Right cardiac atrium (tissue), 5 donors: ENCODE data around the gene CFH. TPM values are rescaled to one million over a fixed set of nuclear protein-coding genes. Genes with fewer than 3 reads are reported as not detected.
"Not testable (repeated sequence)": the region's sequence is repeated elsewhere in the genome, so short reads cannot be mapped to it uniquely, and the experiment has no call there.

ENCODE experiments used
- ATAC-seq, 2 donors: fragments of 200-7000 bp; cut with Tn5 transposase; one replicate each; pipeline versions ENCODE4 v1.8.0 to v1.9.1; 2020; ENCODE audit warnings: moderate library complexity in 2 of 2, mild to moderate bottlenecking in 1 of 2
- DNase-seq, 3 donors: peaks; one replicate each; pipeline ENCODE4 v3.0.0-alpha.2; 2020
- H3K27ac ChIP-seq: one replicate; pipeline ENCODE4 v1.5.1; 2013; ENCODE audit warnings: mild to moderate bottlenecking, low read length, control low read depth, moderate library complexity
- H3K27me3 ChIP-seq: one replicate; pipeline ENCODE4 v1.6.1; 2013; ENCODE audit not compliant: control insufficient read depth, insufficient read depth
- H3K4me1 ChIP-seq: one replicate; pipeline ENCODE4 v1.6.1; 2013; ENCODE audit warnings: low read length; ENCODE audit not compliant: control insufficient read depth, insufficient read depth
- H3K4me3 ChIP-seq: one replicate; pipeline ENCODE4 v1.5.1; 2013; ENCODE audit warnings: low read length, control low read depth
- H3K9me3 ChIP-seq: one replicate; pipeline ENCODE4 v1.6.1; 2013; ENCODE audit warnings: low read length; ENCODE audit not compliant: control insufficient read depth
- WGBS: extraction: QIAGEN DNeasy Blood & Tissue Kit; methylation state at CpG from one replicate; pipeline ENCODE4 v1.1.7; 2013; 5-methylcytosine and 5-hydroxymethylcytosine counted together
- intact Hi-C, 4 donors: fragments of 100-400 bp; cut with DNase I; formaldehyde crosslinking; loops; one replicate each; pipeline versions ENCODE4 v1.11.0 to v1.14.0; 2022 to 2023
- polyA plus RNA-seq: library from polyadenylated mRNA; stranded (reverse); fragments of 200-250 nt; gene quantifications from one replicate; pipeline ENCODE4 v1.2.3, GENCODE V29; 2013
- total RNA-seq, 4 donors: library from RNA; stranded (reverse); fragmentation: NEBNext Ultra II Directional; extraction: Animal tissue kit (Norgen Biotek cat#: 25700); gene quantifications; one replicate each; pipeline ENCODE4 v1.2.1, GENCODE V29; 2021
- donor health status: healthy with polysubstance abuse.
- donor health status: DM: no; HTN: yes; CAD: no.
- donor health status: DM: no; HTN: no; CAD: no.
- donor health status: DM: no; HTN: yes; CAD: no; lungs with severe emphysema.
- donor health status: DM: yes; HTN: yes; CAD: no.

CFH gene
- total and polyA plus RNA-seq, 5 donors, result 127 to 462 (median 337) TPM

GRCh38 chr1:196698993-196699392 is 47.1 kb downstream of the CFH start:
- intact Hi-C loops, result no loop called here
- ATAC-seq (no peak), DNase-seq (no peak)
- no peaks in the 10 kb centered on the region for H3K9me3 ChIP-seq
- H3K4me3 ChIP-seq, result no peak overlapping the region
- no peaks in the 10 kb centered on the region for H3K4me1 ChIP-seq
- no peak overlapping the region for H3K27ac ChIP-seq
- H3K27me3 ChIP-seq, result no peaks in the 10 kb centered on the region
- 97% methylated on average over 2 of the region's 2 CpGs for WGBS

GRCh38 chr1:196701144-196701543 is 49.3 kb downstream of the CFH start:
- ATAC-seq (no peak), DNase-seq (no peak)
- Histone ChIP-seq H3K4me3 (no peak overlapping the region), H3K9me3 (no peaks in the 10 kb centered on the region), H3K27ac (no peak overlapping the region), H3K27me3 (no peaks in the 10 kb centered on the region), H3K4me1 (no peaks in the 10 kb centered on the region)
- WGBS, result 80% methylated on average over 1 of the region's 1 CpG
- intact Hi-C loops, result no loop called here

DNA sequence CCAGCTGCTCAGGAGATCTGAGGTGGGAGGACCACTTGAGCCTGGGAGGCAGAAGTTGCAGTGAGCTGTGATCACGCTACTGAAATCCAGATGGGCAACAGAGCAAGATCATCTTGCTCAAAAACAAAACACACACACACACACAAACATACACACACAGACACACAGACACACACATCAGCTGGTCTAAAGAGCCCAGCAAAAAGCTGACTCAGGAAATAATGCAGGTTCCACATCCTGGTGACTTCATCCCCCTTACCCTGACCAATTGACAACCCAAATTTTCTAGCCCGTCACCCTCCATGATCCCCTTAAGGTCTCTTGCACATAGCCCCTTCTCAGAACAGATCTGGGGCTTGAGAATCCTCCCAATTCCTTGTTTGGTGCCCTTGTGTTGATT is 58.0 kb downstream of the CFH start:
- H3K9me3 ChIP-seq, H3K27ac ChIP-seq, H3K4me1 ChIP-seq, DNase-seq, H3K4me3 ChIP-seq, intact Hi-C loops, H3K27me3 ChIP-seq: not testable (repeated sequence)
- 85% methylated on average over 2 of the region's 2 CpGs for WGBS
- peak in 1 of 2 donors; percentile 35 for ATAC-seq

GRCh38 chr1:196717868-196718267 is 66.0 kb downstream of the CFH start:
- Histone ChIP-seq H3K27ac (no peak overlapping the region), H3K27me3 (no peaks in the 10 kb centered on the region), H3K9me3 (no peaks in the 10 kb centered on the region), H3K4me3 (no peak overlapping the region), H3K4me1 (no peaks in the 10 kb centered on the region)
- WGBS, result 78% methylated on average over 2 of the region's 2 CpGs
- DNase-seq (no peak), ATAC-seq (no peak)
- intact Hi-C loops, result no loop called here

GRCh38 chr1:196723325-196724185 is 71.7 kb downstream of the CFH start:
- intact Hi-C loops, result no loop called here
- no peak for DNase-seq
- no peaks in the 10 kb centered on the region for H3K4me1 ChIP-seq

GRCh38 chr1:196732526-196732925 is 80.7 kb downstream of the CFH start:
- no peaks in the 10 kb centered on the region for H3K27me3 ChIP-seq
- H3K9me3 ChIP-seq, result no peaks in the 10 kb centered on the region
- H3K27ac ChIP-seq, result no peak overlapping the region
- no peak for ATAC-seq
- H3K4me1 ChIP-seq, result no peaks in the 10 kb centered on the region
- no peak for DNase-seq
- H3K4me3 ChIP-seq, result no peak overlapping the region
- intact Hi-C loops, result no loop called here
- 91% methylated on average over 2 of the region's 2 CpGs for WGBS

More at GRCh38 chr1:196723325-196724185, 71.7 kb downstream of the CFH start:
- Histone ChIP-seq H3K4me3 (no peak overlapping the region), H3K27me3 (no peaks in the 10 kb centered on the region), H3K9me3 (no peaks in the 10 kb centered on the region), H3K27ac (no peak overlapping the region)
- peak in 1 of 2 donors; percentile 50 for ATAC-seq
- WGBS, result 85% methylated on average over 14 of the region's 14 CpGs

- no peaks in the 10 kb centered on the region for H3K27me3 ChIP-seq
- intact Hi-C loops, result no loop called here
- no peak overlapping the region for H3K4me3 ChIP-seq
- H3K4me1 ChIP-seq, result no peaks in the 10 kb centered on the region
- H3K9me3 ChIP-seq, result no peaks in the 10 kb centered on the region
- ATAC-seq (no peak), DNase-seq (no peak)
- 80% methylated on average over 11 of the region's 11 CpGs for WGBS
- no peak overlapping the region for H3K27ac ChIP-seq
These were observed 81.5 kb downstream of the CFH start for GRCh38 chr1:196733091-196733970.

DNA sequence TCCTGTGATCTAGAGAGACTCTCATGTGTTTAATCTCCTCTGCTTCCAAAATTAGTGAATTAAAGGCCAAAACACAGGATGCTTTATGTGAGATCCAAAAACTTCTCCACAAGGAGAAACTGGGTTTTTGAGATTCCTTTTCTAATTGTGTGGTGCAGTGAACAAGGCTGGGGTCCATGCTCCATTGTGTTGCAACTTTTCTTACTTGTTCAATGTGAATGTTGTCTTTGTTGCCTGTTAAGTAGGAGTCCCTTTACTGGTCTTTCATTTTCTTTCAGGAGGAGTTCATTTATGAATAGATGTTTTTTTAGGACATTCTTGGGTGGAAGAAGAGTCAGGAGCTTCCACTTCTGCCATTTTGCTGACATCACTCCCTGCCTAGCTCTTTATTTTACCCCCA is 82.2 kb downstream of the CFH start:
- Histone ChIP-seq H3K9me3 (no peaks in the 10 kb centered on the region), H3K4me1 (no peaks in the 10 kb centered on the region), H3K27me3 (no peaks in the 10 kb centered on the region), H3K4me3 (no peak overlapping the region), H3K27ac (no peak overlapping the region)
- DNase-seq (no peak), ATAC-seq (no peak)
- intact Hi-C loops, result no loop called here

GRCh38 chr1:196734460-196734859 is 82.6 kb downstream of the CFH start:
- H3K27ac ChIP-seq, result no peak overlapping the region
- DNase-seq (no peak), ATAC-seq (no peak)
- intact Hi-C loops, result no loop called here
- H3K27me3 ChIP-seq, result no peaks in the 10 kb centered on the region
- whole genome bisulfite sequencing, result 77% methylated on average over 2 of the region's 2 CpGs
- H3K4me3 ChIP-seq, result no peak overlapping the region
- H3K4me1 ChIP-seq, result no peaks in the 10 kb centered on the region
- H3K9me3 ChIP-seq, result no peaks in the 10 kb centered on the region

DNA sequence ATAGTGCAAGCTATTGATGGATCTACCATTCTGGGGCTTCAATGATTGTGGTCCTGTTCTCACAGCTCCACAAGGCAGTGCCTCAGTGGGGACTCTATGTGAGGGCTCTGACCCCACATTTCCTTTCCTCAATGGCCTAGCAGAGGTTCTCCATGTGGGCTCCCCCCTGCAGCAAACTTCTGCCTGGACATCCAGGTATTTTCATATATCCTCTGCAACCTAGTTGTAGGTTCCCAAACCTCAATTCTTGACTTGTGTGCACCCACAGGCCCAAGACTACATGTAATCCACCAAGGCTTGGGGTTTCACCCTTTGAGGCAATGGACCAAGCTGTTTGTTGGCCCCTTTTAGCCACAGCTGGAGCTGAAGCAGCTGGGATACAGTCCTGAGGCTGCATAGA is 86.9 kb downstream of the CFH start:
- H3K4me3 ChIP-seq, result no peak overlapping the region
- no peaks in the 10 kb centered on the region for H3K9me3 ChIP-seq
- no peak overlapping the region for H3K27ac ChIP-seq
- H3K27me3 ChIP-seq, result no peaks in the 10 kb centered on the region
- H3K4me1 ChIP-seq, result no peaks in the 10 kb centered on the region
- intact Hi-C loops, result no loop called here
- DNase-seq (peak in 1 of 3 donors; percentile 26), ATAC-seq (no peak)

GRCh38 chr1:196743244-196743643 is 91.4 kb downstream of the CFH start:
- ATAC-seq, H3K27me3 ChIP-seq, H3K27ac ChIP-seq, H3K9me3 ChIP-seq, H3K4me3 ChIP-seq, DNase-seq, intact Hi-C loops, H3K4me1 ChIP-seq: not testable (repeated sequence)
- 52% methylated on average over 6 of the region's 6 CpGs for WGBS
